HG03354 (cell line): Measurements from ENCODE around the gene ZER1.
A peak's percentile ranks its signal among the peaks of the same experiment; 100 is the strongest.

ENCODE experiments used
- ATAC-seq: cut with Tn5 transposase; IDR thresholded peaks from one replicate; pipeline ENCODE4 v1.9.1; 2021; ENCODE audit warnings: mild to moderate bottlenecking; ENCODE audit not compliant: unreplicated experiment, poor library complexity, severe bottlenecking

Gene ZER1

GRCh38 chr9:128750926-128751595, 20.7 kb downstream of the ZER1 start:
- no peak for ATAC-seq

- ATAC-seq: no peak
Observed at GRCh38 chr9:128747241-128747640, 24.5 kb downstream of the ZER1 start.

GRCh38 chr9:128743421-128743820, 28.3 kb downstream of the ZER1 start:
- ATAC-seq: no peak

GRCh38 chr9:128742401-128742800, 29.3 kb downstream of the ZER1 start:
- no peak for ATAC-seq

GRCh38 chr9:128735373-128735772, 36.4 kb downstream of the ZER1 start:
- ATAC-seq: no peak

- ATAC-seq: no peak
Observed at GRCh38 chr9:128733256-128733655, 38.5 kb downstream of the ZER1 start.

GRCh38 chr9:128732576-128732975, 39.2 kb downstream of the ZER1 start:
- ATAC-seq: no peak

GRCh38 chr9:128731691-128732090, 40.0 kb downstream of the ZER1 start:
- ATAC-seq: no peak

GRCh38 chr9:128731093-128731492, 40.6 kb downstream of the ZER1 start:
- ATAC-seq: no peak

- ATAC-seq: no peak
Observed at GRCh38 chr9:128729766-128730517, 41.8 kb downstream of the ZER1 start.

- ATAC-seq: no peak
Observed at GRCh38 chr9:128729302-128729701, 42.4 kb downstream of the ZER1 start.

- no peak for ATAC-seq
Observed at GRCh38 chr9:128728298-128728697, 43.4 kb downstream of the ZER1 start.

GRCh38 chr9:128727640-128728248, 44.0 kb downstream of the ZER1 start:
- ATAC-seq: no peak

GRCh38 chr9:128724744-128725211, 46.9 kb downstream of the ZER1 start:
- no peak for ATAC-seq

GRCh38 chr9:128723866-128724743, 47.6 kb downstream of the ZER1 start, which contains the start of gene ZDHHC12:
ZDHHC12 (minus strand) TSS chr9:128724127; CDS start chr9:128724093, 34 bp downstream.
- ATAC-seq: peak; percentile 92

- no peak for ATAC-seq
Observed at GRCh38 chr9:128723352-128723865, 48.3 kb downstream of the ZER1 start.

GRCh38 chr9:128722380-128723351, 49.1 kb downstream of the ZER1 start:
- ATAC-seq: no peak

GRCh38 chr9:128721487-128722010, 50.2 kb downstream of the ZER1 start:
- no peak for ATAC-seq
